Measurements from ENCODE around the gene EFHB. TPM values are rescaled to one million over a fixed set of nuclear protein-coding genes. Genes with fewer than 3 reads are reported as not detected.

The EFHB gene
- total and polyA plus RNA-seq, 11 donors = 0.14 to 1.6 (median 0.85) TPM; not detected in 6

DNA sequence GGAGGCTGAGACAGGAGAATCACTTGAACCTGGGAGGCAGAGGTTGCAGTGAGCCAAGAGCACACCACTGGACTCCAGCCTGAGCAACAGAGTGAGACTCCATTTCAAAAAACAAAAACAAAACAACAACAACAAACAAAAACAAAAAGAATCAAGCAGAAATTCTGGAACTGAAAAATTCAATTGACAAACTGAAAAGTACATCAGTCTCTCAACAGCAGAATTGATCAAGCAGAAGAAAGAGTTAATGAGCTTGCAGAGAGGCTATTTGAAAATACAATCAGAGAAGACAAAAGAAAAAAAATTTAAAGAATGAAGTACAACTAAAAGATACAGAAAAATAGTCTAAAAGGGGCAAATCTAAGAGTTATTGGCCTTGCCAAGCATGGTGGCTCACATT lies 22.6 kb downstream of the EFHB start:
- Histone ChIP-seq H3K4me1 (no peaks in the 10 kb centered on the region), H3K36me3 (no peaks in the 10 kb centered on the region), H3K27ac (no peak overlapping the region), H3K4me3 (no peak overlapping the region), H3K9me3 (peaks cover 0 to 48% (median 23%) of the 10 kb centered on the region in 12 donors), H3K27me3 (no peaks in the 10 kb centered on the region)
- ATAC-seq = no peak
- TF ChIP-seq, protein P1, sequence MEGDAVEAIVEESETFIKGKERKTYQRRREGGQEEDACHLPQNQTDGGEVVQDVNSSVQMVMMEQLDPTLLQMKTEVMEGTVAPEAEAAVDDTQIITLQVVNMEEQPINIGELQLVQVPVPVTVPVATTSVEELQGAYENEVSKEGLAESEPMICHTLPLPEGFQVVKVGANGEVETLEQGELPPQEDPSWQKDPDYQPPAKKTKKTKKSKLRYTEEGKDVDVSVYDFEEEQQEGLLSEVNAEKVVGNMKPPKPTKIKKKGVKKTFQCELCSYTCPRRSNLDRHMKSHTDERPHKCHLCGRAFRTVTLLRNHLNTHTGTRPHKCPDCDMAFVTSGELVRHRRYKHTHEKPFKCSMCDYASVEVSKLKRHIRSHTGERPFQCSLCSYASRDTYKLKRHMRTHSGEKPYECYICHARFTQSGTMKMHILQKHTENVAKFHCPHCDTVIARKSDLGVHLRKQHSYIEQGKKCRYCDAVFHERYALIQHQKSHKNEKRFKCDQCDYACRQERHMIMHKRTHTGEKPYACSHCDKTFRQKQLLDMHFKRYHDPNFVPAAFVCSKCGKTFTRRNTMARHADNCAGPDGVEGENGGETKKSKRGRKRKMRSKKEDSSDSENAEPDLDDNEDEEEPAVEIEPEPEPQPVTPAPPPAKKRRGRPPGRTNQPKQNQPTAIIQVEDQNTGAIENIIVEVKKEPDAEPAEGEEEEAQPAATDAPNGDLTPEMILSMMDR (IDR thresholded peaks at IDR 0.05) = no peak
- TF ChIP-seq POLR2A (IDR thresholded peaks at IDR 0.05) = no peak
- intact Hi-C loops (cut with DNase I) = no loop called here
- no peak for DNase-seq

DNA sequence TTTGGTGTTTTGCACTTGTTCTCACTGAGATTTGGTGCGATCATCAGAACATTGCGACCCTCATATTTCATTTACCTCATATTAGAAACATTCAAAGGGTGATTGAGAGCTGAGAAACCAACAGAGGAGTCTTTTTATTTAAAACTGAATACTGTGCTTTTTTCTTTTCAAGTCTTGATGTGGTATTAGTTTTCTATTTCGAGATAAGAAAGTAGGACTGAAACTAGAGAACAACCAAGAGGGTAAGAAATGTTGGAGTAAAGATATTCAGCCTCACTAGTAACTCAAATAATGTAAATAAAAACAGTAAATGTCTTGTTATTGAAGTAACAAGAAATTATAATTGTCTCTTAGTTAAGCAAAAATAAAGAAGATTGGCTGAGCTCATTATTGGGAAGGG lies 26.5 kb downstream of the EFHB start:
- WGBS, 4 donors = 83 to 90% (median 88%) methylated on average over 3 of the region's 3 CpGs
- H3K4me1 ChIP-seq = no peaks in the 10 kb centered on the region
- no peaks in the 10 kb centered on the region for H3K27me3 ChIP-seq
- ATAC-seq (no peak), DNase-seq (no peak)
- no peaks in the 10 kb centered on the region for H3K36me3 ChIP-seq
- H3K4me3 ChIP-seq = no peak overlapping the region
- TF ChIP-seq POLR2A (IDR thresholded peaks at IDR 0.05) = no peak
- TF ChIP-seq, protein P1 (IDR thresholded peaks at IDR 0.05) = no peak
- no peak overlapping the region for H3K27ac ChIP-seq
- H3K9me3 ChIP-seq = peaks cover 0 to 36% (median 17%) of the 10 kb centered on the region in 12 donors
- intact Hi-C loops (cut with DNase I) = no loop called here

DNA sequence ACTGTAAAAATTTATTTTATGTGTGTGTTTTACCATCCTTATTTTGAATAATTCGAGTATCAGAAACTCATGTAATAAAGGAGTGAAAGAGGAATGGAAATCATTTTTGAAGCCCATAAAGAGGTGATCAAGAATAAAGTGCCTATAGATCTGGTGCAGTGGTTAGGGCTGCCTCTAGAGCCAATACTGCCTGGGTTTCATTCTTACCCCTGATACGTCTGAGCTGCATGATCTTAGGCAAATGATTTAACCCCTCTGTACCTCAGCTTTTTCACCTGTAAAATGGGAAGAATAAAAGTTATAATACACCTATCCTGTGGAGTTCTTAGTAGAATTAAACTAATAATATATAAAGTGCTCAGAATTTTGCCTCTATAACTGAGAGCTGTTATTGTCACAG lies 30.4 kb downstream of the EFHB start:
- Histone ChIP-seq H3K4me1 (peaks cover 0 to 8% (median 0%) of the 10 kb centered on the region in 12 donors), H3K4me3 (no peak overlapping the region), H3K36me3 (no peaks in the 10 kb centered on the region), H3K27ac (no peak overlapping the region), H3K9me3 (peaks cover 0 to 14% (median 2%) of the 10 kb centered on the region in 12 donors), H3K27me3 (no peaks in the 10 kb centered on the region)
- WGBS, 4 donors = 67 to 81% (median 75%) methylated on average over 2 of the region's 2 CpGs
- ATAC-seq (no peak), DNase-seq (no peak)
- TF ChIP-seq POLR2A (IDR thresholded peaks at IDR 0.05) = no peak
- TF ChIP-seq, protein P1 (IDR thresholded peaks at IDR 0.05) = no peak
- intact Hi-C loops (cut with DNase I) = no loop called here

DNA sequence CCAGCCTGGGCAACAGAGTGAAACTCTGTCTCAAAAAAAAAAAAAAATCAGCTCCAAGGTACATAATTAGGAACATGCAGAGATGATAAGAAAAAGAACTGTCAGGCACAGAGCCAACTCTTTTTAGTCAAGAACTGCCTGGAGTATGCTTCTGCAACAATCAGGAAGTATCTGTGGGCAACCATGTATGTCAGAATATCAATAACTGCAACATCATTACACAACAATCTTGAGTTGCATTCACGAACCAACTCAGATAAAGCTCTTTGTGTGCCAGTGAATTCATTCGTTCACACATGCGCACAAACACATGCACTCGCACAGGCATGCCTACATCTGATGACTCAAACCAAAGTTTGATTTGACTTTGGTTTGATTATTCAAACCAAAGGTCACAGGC lies 32.1 kb downstream of the EFHB start:
- DNase-seq = no peak
- no peaks in the 10 kb centered on the region for H3K27me3 ChIP-seq
- no peak for ATAC-seq
- peaks cover 0 to 10% (median 0%) of the 10 kb centered on the region in 12 donors for H3K9me3 ChIP-seq
- TF ChIP-seq, protein P1 (IDR thresholded peaks at IDR 0.05) = no peak
- TF ChIP-seq POLR2A (IDR thresholded peaks at IDR 0.05) = no peak
- no peaks in the 10 kb centered on the region for H3K36me3 ChIP-seq
- intact Hi-C loops (cut with DNase I) = no loop called here
- 68 to 81% (median 73%) methylated on average over 4 of the region's 4 CpGs for WGBS, 4 donors
- no peak overlapping the region for H3K27ac ChIP-seq
- no peak overlapping the region for H3K4me3 ChIP-seq
- H3K4me1 ChIP-seq = peaks cover 0 to 8% (median 0%) of the 10 kb centered on the region in 12 donors

Data from heart left ventricle (tissue), 16 donors.